Naive thymus-derived CD8-positive, alpha-beta T cell (primary cell): ENCODE data around the gene INTS11. TPM values are rescaled to one million over a fixed set of nuclear protein-coding genes. Genes with fewer than 3 reads are reported as not detected.

Experiments used
- ATAC-seq, 2 donors: fragments of 150-1000 bp; cut with Tn5 transposase in 1 of 2; sonication (Bioruptor Pico), chemical (Tn5 transposase) in 1 of 2; 1 replicate in 1 of 2; 2 replicates in 1 of 2; pipeline ENCODE4 v1.10.0; 2021; ENCODE audit warnings: mild to moderate bottlenecking in 2 of 2, moderate library complexity in 2 of 2
- POLR2A ChIA-PET: fragments of 350-600 bp; sonication (Branson Sonifier 250); formaldehyde crosslinking; loops from one replicate; lab custom pipeline; 2021; ENCODE audit warnings: antibody characterized with exemption; lab: Charles Lee
- DNase-seq, 10 donors: peaks; one replicate each; pipeline versions ENCODE4 v3.0.0 to v3.0.0-alpha.2; 2020 to 2022
- H3K27ac Mint-ChIP-seq, 10 donors: one replicate each; pipeline ENCODE4 v1.8.0; 2020 to 2022; ENCODE audit warnings: mild to moderate bottlenecking in 10 of 10, mixed read lengths in 10 of 10, moderate library complexity in 4 of 10, inconsistent platforms in 1 of 10
- H3K27me3 Mint-ChIP-seq, 5 donors: one replicate each; pipeline ENCODE4 v1.8.0; 2021 to 2022; ENCODE audit warnings: mixed read lengths in 5 of 5
- H3K36me3 Mint-ChIP-seq, 3 donors: one replicate each; pipeline ENCODE4 v1.8.0; 2020 to 2022; ENCODE audit warnings: mixed read lengths in 3 of 3, mild to moderate bottlenecking in 2 of 3, inconsistent platforms in 1 of 3
- H3K4me1 Mint-ChIP-seq, 4 donors: one replicate each; pipeline ENCODE4 v1.8.0; 2021 to 2022; ENCODE audit warnings: mixed read lengths in 4 of 4
- H3K4me3 Mint-ChIP-seq, 10 donors: one replicate each; pipeline ENCODE4 v1.8.0; 2020 to 2022; ENCODE audit warnings: mild to moderate bottlenecking in 10 of 10, mixed read lengths in 10 of 10, moderate library complexity in 6 of 10, inconsistent platforms in 1 of 10
- H3K9me3 Mint-ChIP-seq, 9 donors: one replicate each; pipeline ENCODE4 v1.8.0; 2020 to 2022; ENCODE audit warnings: mixed read lengths in 9 of 9, mild to moderate bottlenecking in 3 of 9, inconsistent platforms in 1 of 9, moderate library complexity in 1 of 9
- polyA plus RNA-seq, 3 donors: library from polyadenylated mRNA; unstranded; fragments of 300-500 nt; fragmentation: Illumina TruSeq; gene quantifications; one replicate each; pipeline ENCODE4 v1.2.3, GENCODE V29; 2021
- total RNA-seq, 8 experiments: library from RNA in 2 of 8; stranded (reverse) in 2 of 8; gene quantifications; one replicate each; pipeline ENCODE4 v1.2.3 and lab custom pipeline; 2021 to 2026

Gene INTS11
- total and polyA plus RNA-seq, 5 experiments from 2014 or later = 51.7 to 174 (median 65.1) TPM

DNA sequence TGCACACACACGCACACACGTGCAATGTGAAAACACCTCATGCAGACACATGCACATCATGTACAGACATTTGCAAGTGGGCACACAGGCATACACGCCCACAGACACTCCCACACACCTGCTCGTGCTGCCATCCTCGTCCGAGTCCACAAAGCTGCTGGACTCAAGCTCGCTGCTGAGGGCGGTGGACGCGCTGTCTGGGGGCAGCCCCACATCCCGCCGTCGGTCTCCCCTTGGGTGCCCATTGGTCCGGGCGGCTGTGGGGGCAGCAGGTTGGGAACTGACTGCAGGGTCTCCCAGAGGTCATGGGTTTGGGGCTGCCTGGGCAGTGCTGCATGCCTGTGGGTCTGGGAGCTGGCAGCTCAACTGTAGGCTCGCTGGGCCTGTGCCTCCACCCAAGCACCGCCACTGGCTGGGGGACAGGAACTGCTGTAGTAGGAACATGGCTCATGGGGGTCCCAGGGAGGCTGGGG, 17.1 kb upstream of the INTS11 start:
- no peaks in the 10 kb centered on the region for H3K27me3 Mint-ChIP-seq
- H3K4me3 Mint-ChIP-seq = no peak overlapping the region
- peaks cover 0 to 4% (median 3%) of the 10 kb centered on the region in 4 donors for H3K4me1 Mint-ChIP-seq
- no peaks in the 10 kb centered on the region for H3K36me3 Mint-ChIP-seq
- ATAC-seq = no peak
- no peak for DNase-seq
- peak overlapping the region in 1 of 10 donors; percentile 2 for H3K27ac Mint-ChIP-seq
- no peaks in the 10 kb centered on the region for H3K9me3 Mint-ChIP-seq
- POLR2A ChIA-PET = no interaction called here

DNA sequence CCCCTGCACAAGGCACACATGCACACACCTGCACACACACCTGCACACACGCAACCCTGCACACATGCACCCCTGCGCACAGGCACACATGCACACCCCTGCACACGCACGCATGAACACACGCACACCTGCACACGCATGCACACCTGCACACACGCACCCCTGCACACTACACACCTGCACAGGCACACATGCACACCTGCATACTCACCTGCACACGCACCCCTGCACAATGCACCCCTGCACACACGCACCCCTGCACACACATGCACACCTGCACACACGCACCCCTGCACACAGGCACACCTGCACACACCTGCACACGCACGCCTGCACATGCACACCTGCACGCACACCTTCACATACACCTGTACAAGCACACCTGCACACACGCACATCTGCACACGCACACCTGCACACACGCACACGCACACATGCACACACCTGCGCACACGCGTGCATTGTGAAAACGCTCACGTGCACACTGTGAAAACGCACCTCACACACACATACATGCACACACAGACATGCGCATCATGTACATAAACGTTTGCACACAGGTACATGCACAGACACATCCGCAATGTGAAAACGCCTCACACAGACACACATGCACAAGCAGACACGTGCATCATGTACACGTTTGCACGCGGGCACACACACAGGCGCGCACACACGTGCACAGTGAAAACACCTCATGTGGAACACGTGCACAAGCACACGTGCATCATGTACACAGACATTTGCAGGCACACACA, 16.5 kb upstream of the INTS11 start:
- peaks cover 0 to 3% (median 0%) of the 10 kb centered on the region in 4 donors for H3K4me1 Mint-ChIP-seq
- H3K36me3 Mint-ChIP-seq = no peaks in the 10 kb centered on the region
- ATAC-seq (no peak), DNase-seq (no peak)
- POLR2A ChIA-PET = no interaction called here
- H3K27me3 Mint-ChIP-seq = no peaks in the 10 kb centered on the region
- H3K9me3 Mint-ChIP-seq = no peaks in the 10 kb centered on the region
- peak overlapping the region in 2 of 10 donors; percentile 2 to 70 for H3K27ac Mint-ChIP-seq
- H3K4me3 Mint-ChIP-seq = peak overlapping the region in 1 of 10 donors; percentile 34

GRCh38 chr1:1340185-1340584, 15.7 kb upstream of the INTS11 start:
- DNase-seq (no peak), ATAC-seq (no peak)
- Mint-ChIP-seq H3K9me3 (no peaks in the 10 kb centered on the region), H3K36me3 (no peaks in the 10 kb centered on the region), H3K27me3 (no peaks in the 10 kb centered on the region), H3K4me3 (no peak overlapping the region), H3K4me1 (peaks cover 0 to 3% (median 0%) of the 10 kb centered on the region in 4 donors), H3K27ac (no peak overlapping the region)
- POLR2A ChIA-PET = no interaction called here

DNA sequence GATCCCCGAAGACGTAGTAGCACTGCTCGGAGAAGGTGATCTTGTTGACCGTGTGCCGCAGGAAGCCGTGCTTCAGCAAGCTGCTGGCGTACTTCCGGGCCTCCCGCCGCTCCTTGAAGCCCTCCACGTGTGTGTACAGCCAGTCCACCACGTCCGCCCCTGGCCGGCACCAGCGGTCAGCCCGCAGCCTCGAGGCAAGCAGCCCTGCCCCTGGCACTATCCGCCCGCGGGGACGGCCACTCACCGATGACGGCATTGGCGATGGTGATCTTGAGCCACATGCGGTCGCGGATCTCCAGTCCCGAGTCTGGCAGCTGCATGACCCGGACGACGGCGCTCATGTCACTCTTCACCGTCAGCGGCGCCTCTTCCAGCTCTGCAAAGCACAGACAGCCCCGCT, 13.8 kb upstream of the INTS11 start:
- no peak overlapping the region for H3K27ac Mint-ChIP-seq
- peaks cover 0 to 3% (median 0%) of the 10 kb centered on the region in 4 donors for H3K4me1 Mint-ChIP-seq
- H3K27me3 Mint-ChIP-seq = no peaks in the 10 kb centered on the region
- ATAC-seq = no peak
- H3K9me3 Mint-ChIP-seq = no peaks in the 10 kb centered on the region
- no peak for DNase-seq
- no peaks in the 10 kb centered on the region for H3K36me3 Mint-ChIP-seq
- H3K4me3 Mint-ChIP-seq = no peak overlapping the region
- POLR2A ChIA-PET = interaction anchor here (0.7 kb wide), 1 partner anchor 9 kb away, joined by 4 read pairs; no protein-coding TSS in a partner anchor

- no peaks in the 10 kb centered on the region for H3K9me3 Mint-ChIP-seq
- DNase-seq (peak in 2 of 10 donors; percentile 13 to 36), ATAC-seq (peak; percentile 69 to 73)
- H3K4me1 Mint-ChIP-seq = peaks cover 0 to 2% (median 0%) of the 10 kb centered on the region in 4 donors
- H3K27ac Mint-ChIP-seq = peak overlapping the region in 1 of 10 donors; percentile 34
- H3K27me3 Mint-ChIP-seq = no peaks in the 10 kb centered on the region
- POLR2A ChIA-PET = interaction anchor here (0.7 kb wide), 1 partner anchor 9 kb away, joined by 4 read pairs; no protein-coding TSS in a partner anchor
- H3K36me3 Mint-ChIP-seq = no peaks in the 10 kb centered on the region
- H3K4me3 Mint-ChIP-seq = no peak overlapping the region
Observed at GRCh38 chr1:1337793-1338147, 13.3 kb upstream of the INTS11 start.

GRCh38 chr1:1336931-1337792, 12.7 kb upstream of the INTS11 start:
- Mint-ChIP-seq H3K36me3 (no peaks in the 10 kb centered on the region), H3K27me3 (no peaks in the 10 kb centered on the region), H3K4me3 (no peak overlapping the region), H3K27ac (peak overlapping the region in 1 of 10 donors; percentile 34), H3K4me1 (peaks cover 0 to 1% (median 0%) of the 10 kb centered on the region in 4 donors), H3K9me3 (no peaks in the 10 kb centered on the region)
- no peak for DNase-seq
- ATAC-seq = no peak
- POLR2A ChIA-PET = interaction anchor here (2.8 kb wide), 1 partner anchor 11 kb away, joined by 8 read pairs; the partner anchor contains the start of gene DVL1

DNA sequence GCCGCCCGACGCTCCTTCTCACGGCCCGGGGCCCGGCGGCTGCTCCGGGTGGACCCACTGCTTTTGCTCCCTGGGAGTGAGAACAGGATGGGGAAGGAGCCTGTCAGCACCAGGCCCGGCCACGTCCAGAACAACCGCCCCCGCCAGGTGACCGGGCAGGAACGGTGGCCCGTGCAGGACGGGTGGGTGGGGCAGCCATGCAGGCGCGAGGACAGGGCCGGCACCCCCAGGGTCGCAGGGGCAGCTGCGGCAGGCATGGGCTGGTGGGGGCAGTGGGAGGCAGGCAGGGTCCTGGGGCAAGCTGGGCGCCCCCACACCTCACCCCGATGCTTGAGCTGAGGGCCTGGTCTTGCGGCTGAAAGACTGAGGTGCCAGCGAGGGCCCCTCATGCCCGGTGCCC, 12.0 kb upstream of the INTS11 start:
- ATAC-seq (no peak), DNase-seq (no peak)
- no peak overlapping the region for H3K4me3 Mint-ChIP-seq
- no peaks in the 10 kb centered on the region for H3K9me3 Mint-ChIP-seq
- H3K36me3 Mint-ChIP-seq = no peaks in the 10 kb centered on the region
- H3K27ac Mint-ChIP-seq = no peak overlapping the region
- POLR2A ChIA-PET = interaction anchor here (2.8 kb wide), 1 partner anchor 12 kb away, joined by 8 read pairs; the partner anchor contains the start of gene DVL1
- H3K27me3 Mint-ChIP-seq = no peaks in the 10 kb centered on the region
- H3K4me1 Mint-ChIP-seq = peaks cover 0 to 1% (median 0%) of the 10 kb centered on the region in 4 donors

GRCh38 chr1:1335792-1336248, 11.4 kb upstream of the INTS11 start:
- ATAC-seq (no peak), DNase-seq (no peak)
- Mint-ChIP-seq H3K27me3 (no peaks in the 10 kb centered on the region), H3K4me1 (peaks cover 0 to 1% (median 0%) of the 10 kb centered on the region in 4 donors), H3K9me3 (no peaks in the 10 kb centered on the region), H3K36me3 (no peaks in the 10 kb centered on the region), H3K27ac (no peak overlapping the region), H3K4me3 (no peak overlapping the region)
- POLR2A ChIA-PET = interaction anchor here (2.8 kb wide), 1 partner anchor 12 kb away, joined by 8 read pairs; the partner anchor contains the start of gene DVL1

GRCh38 chr1:1335283-1335682, 10.8 kb upstream of the INTS11 start:
- no peak for DNase-seq
- peaks cover 0 to 1% (median 0%) of the 10 kb centered on the region in 4 donors for H3K4me1 Mint-ChIP-seq
- no peaks in the 10 kb centered on the region for H3K9me3 Mint-ChIP-seq
- H3K36me3 Mint-ChIP-seq = no peaks in the 10 kb centered on the region
- H3K27me3 Mint-ChIP-seq = no peaks in the 10 kb centered on the region
- peak overlapping the region in 1 of 10 donors; percentile 21 for H3K27ac Mint-ChIP-seq
- POLR2A ChIA-PET = interaction anchor here (2.8 kb wide), 1 partner anchor 13 kb away, joined by 8 read pairs; the partner anchor contains the start of gene DVL1
- ATAC-seq = no peak
- no peak overlapping the region for H3K4me3 Mint-ChIP-seq

- peaks cover 0 to 2% (median under 1%) of the 10 kb centered on the region in 4 donors for H3K4me1 Mint-ChIP-seq
- POLR2A ChIA-PET = interaction anchor here (2.8 kb wide), 1 partner anchor 13 kb away, joined by 8 read pairs; the partner anchor contains the start of gene DVL1
- ATAC-seq = no peak
Observed at GRCh38 chr1:1334835-1335234, 10.4 kb upstream of the INTS11 start.

DNA sequence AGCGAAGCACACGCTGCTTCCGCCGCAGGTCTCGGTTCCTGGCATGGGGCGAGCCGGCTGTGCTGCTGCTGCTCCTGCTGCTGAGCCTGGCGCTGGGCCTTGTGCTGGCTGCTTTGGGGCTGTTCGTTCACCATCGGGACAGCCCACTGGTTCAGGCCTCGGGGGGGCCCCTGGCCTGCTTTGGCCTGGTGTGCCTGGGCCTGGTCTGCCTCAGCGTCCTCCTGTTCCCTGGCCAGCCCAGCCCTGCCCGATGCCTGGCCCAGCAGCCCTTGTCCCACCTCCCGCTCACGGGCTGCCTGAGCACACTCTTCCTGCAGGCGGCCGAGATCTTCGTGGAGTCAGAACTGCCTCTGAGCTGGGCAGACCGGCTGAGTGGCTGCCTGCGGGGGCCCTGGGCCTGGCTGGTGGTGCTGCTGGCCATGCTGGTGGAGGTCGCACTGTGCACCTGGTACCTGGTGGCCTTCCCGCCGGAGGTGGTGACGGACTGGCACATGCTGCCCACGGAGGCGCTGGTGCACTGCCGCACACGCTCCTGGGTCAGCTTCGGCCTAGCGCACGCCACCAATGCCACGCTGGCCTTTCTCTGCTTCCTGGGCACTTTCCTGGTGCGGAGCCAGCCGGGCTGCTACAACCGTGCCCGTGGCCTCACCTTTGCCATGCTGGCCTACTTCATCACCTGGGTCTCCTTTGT, 9.2 kb upstream of the INTS11 start:
- H3K27me3 Mint-ChIP-seq = no peaks in the 10 kb centered on the region
- no peaks in the 10 kb centered on the region for H3K36me3 Mint-ChIP-seq
- H3K4me1 Mint-ChIP-seq = peaks cover 0 to 9% (median 2%) of the 10 kb centered on the region in 4 donors
- POLR2A ChIA-PET = interaction anchor here (1.2 kb wide), 1 partner anchor 15 kb away, joined by 3 read pairs; no protein-coding TSS in a partner anchor
- no peak for DNase-seq
- no peak overlapping the region for H3K27ac Mint-ChIP-seq
- no peak overlapping the region for H3K4me3 Mint-ChIP-seq
- no peak for ATAC-seq
- no peaks in the 10 kb centered on the region for H3K9me3 Mint-ChIP-seq

More at GRCh38 chr1:1334835-1335234, 10.4 kb upstream of the INTS11 start:
- DNase-seq = no peak
- Mint-ChIP-seq H3K4me3 (no peak overlapping the region), H3K27me3 (no peaks in the 10 kb centered on the region), H3K27ac (peak overlapping the region in 1 of 10 donors; percentile 21), H3K9me3 (no peaks in the 10 kb centered on the region), H3K36me3 (no peaks in the 10 kb centered on the region)
